ENCODE measurements around the gene IDH1. TPM values are rescaled to one million over a fixed set of nuclear protein-coding genes. Genes with fewer than 3 reads are reported as not detected.
"Not testable (repeated sequence)": the region's sequence is repeated elsewhere in the genome, so short reads cannot be mapped to it uniquely, and the experiment has no call there.

Gene IDH1
- total RNA-seq, 1 donor from 2014 or later = 70.6 TPM

GRCh38 chr2:208256849-208257813 lies 2.3 kb upstream of the IDH1 start:
- not testable (repeated sequence) for DNase-seq

- no peak for DNase-seq
Measured at GRCh38 chr2:208256192-208256782, 1.4 kb upstream of the IDH1 start.

DNA sequence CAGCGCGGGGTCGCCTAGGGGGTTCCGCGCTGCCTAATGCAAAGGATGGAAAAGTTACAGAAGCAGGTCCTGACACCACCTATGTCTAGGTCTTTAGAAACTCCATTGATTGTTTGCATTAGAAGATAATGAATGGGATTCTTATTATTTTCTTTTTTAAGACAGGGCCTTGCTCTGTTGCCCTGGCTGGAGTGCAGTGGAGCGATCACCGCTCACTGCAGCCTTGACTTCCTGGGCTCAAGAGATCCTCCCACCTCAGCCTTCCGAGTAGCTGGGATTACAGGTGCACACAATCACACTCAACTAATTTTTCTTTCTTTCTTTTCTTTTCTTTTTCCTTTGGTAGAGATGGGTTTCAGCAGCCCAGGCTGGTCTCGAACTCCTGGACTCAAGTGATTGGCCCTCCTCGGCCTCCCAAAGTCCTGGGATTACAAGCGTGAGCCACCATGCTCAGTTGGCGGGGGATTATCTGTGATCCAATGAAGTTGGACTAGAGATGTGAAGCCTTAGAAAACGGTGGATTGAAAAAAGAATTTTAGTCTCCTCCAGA lies 761 bp upstream of the IDH1 start:
- DNase-seq = no peak

GRCh38 chr2:208254118-208254870 lies 577 bp downstream of the IDH1 start:
- peak; percentile 62 for DNase-seq

GRCh38 chr2:208253600-208254117 lies 1.2 kb downstream of the IDH1 start:
- no peak for DNase-seq

DNA sequence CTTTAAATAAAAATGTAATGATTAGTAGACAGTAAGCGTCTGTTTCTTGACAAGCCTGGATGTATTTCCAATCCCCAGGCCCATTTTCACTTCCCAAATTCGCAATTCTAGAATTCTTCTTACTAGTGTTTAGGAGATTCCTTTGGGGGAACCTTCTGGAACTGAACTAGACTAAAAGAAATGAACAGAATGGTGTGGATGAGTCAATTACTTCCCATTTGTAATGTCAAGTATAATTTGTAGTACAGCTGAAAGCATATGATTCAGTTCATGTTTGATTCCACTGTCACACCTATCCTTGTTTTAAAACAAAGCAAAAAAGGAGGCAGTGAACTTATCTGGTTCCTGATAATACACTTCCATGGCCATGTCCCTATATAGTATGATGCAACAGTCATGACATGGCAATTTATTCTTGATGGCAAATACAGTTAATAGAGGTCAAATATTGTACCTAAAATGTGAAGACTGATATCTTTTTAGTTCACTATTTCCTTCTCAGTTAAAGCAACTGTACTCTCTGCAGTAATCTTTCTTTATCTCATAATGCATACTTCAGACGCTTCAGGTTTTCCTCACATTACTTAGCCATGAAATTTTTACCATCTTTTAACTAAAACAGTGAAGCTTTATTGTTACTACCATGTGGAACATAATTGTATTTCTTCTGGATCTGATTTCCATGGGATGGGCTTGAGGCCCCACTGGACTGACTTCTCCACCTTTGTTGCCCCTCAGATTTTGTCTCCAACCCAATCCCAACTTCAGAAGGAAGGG lies 2.0 kb downstream of the IDH1 start:
- DNase-seq = no peak

DNA sequence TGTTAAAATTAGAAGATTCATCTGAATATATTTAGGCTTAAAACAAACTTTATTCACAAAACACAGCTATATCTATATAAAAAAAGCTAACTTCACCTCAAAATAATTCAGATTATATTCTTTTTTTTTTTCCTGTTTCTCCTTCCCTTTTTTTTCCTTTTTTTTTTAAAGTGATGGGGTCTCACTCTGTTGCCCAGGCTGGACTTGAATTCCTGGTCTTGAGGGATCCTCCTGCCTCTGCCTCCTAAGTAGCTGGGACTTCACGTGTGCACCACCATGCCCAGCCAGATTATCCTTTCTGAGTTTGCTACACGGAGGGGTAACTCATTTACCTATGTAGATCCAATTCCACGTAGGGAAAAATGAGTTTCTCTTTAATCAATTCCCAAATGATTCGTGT lies 3.8 kb downstream of the IDH1 start:
- no peak for DNase-seq

DNA sequence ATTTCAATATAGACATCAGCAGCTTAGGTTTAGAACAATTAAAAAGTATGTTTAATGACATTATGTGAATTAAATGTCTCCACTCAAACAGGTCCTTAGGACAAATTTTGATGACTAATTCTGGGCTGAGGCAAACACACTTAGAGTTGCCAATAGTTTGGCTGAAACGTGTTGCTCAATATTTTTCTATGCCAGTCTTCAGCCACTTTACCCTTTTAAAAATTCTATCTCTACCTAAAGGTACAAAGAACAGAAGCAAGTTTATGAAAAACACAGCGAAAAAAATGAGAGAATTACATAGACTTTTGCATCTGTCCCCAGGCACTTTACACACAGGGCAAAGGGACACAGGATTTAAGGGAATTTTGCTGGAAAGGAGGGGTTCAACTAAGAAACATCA lies 4.5 kb downstream of the IDH1 start:
- no peak for DNase-seq

GRCh38 chr2:208249296-208249695 lies 5.6 kb downstream of the IDH1 start:
- DNase-seq = no peak

DNA sequence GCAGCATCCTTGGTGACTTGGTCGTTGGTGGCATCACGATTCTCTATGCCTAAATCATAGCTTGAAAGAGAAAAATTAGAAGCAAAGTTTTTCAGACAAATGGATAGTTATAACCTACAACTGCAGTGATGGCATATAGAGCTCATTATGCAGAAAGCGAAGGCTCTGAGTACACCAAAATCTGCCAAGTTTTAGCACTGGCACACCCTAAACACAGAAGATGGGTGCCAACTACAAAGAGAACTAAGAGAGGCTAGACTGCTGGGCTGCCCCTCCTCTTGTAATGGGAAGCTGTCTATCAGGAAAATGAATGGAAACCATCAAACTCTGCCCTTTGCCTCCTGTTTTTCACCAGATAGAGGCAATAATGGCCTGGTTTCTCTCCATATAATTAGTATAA lies 6.3 kb downstream of the IDH1 start:
- no peak for DNase-seq

- no peak for DNase-seq
Measured at GRCh38 chr2:208245746-208246145, 9.1 kb downstream of the IDH1 start.

DNA sequence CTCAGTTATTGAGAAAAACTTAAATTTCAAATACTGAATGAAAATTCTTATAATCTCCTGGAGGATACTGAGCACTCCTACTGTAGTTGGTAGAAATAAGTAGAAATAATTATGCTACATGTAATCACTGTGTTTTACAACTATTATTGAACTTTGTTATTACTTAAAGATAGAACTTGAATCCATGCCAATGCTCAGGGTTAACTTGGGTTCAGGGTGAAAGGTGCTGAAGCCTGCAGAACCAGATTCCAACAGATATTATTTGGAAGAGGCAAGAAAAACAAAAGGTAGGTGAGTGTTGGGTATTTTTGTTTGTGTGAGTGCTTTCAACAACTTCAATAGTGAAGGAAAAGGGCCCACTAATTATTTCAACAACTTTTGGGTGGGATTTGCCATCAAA lies 10.4 kb downstream of the IDH1 start:
- DNase-seq = no peak

- DNase-seq = no peak
Measured at GRCh38 chr2:208240619-208241209, 14.2 kb downstream of the IDH1 start.

DNA sequence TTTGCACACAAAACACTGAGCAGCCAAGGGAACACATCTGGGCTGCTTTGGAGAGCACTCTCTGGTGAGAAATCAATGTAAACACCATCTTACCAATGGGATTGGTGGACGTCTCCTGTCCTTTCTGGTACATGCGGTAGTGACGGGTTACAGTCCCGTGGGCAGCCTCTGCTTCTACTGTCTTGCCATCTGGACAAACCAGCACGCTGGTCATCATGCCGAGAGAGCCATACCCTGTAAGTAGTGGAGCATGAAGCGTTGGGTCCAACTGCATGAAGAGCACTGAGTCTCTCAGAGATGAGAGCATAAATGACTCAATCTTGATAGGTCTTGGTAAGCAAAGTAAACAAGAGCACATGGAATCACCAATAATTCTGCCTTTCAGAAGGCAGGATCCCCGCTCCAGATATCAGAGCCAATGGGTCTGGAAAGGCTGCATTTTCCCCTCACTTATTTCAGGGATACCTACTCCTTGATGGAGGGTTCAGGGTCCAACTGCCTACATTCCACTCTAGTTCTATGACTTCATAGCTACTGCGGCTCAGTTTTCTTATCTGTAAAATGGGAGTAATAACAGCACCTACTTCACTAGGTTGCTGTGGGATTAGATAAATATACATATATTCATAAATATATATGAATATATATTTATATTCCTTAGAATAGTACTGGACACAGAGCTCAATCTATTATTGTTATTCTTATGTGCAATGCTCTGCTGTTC lies 14.9 kb downstream of the IDH1 start:
- no peak for DNase-seq

DNA sequence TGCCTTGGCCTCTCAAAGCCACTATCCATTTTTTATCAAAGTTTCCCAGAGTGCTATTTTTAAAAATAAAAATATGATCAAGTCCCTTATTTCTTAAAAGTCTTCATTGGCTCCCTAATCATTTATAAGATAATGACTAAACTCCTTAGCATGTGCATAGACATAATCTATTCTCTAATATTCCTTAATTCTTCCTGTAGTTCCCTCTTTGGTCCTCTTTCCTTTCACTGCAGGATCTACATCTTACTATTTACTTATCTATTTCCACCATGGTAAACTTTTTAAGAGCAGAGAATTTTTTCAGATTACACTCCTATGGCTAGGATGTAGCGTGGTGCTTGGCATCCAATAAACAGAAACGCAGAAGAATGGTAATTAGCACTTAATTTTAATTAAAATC lies 19.0 kb downstream of the IDH1 start:
- no peak for DNase-seq

GRCh38 chr2:208234786-208235185 lies 20.1 kb downstream of the IDH1 start:
- DNase-seq = no peak

GRCh38 chr2:208228476-208228875 lies 26.4 kb downstream of the IDH1 start:
- no peak for DNase-seq

GRCh38 chr2:208227581-208228232 lies 27.2 kb downstream of the IDH1 start:
- no peak for DNase-seq

DNA sequence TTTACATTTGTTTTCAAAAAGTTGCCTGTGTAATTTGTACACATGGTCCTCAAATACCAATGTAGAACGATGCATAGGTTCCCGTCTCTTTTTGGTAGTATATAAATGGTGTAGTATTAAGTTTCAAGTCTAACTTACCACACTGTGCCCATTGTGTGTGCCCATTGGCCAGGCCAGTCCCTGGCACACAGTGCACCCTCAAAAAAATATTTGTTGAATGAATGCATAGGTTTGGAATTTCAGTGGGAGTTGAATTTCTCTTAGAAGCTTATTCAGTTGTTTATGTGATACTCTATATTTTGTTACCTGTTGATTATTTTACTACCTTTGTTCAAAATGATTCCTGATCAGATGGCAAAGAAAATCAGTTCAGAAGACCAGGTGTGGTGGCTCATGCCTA lies 30.1 kb downstream of the IDH1 start:
- no peak for DNase-seq

DNA sequence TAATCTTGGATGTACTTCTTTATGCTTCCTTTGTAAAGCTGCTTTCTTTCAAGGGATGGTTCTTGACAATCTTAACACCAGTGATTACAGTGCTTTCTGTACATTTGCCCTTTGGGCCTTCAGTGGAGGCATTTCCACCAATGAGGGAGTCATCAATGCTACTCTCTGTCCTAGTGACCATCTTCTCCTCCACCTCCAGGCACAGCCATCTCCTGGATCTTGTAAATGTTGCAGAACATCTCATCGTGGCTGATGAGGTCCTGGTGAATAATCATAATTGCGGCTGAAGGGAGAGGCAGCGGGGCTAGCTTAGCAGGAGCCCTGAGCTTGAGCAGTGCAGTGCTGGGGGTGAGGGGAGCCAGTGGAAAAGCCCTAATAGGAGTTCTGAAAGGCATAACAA lies 32.5 kb downstream of the IDH1 start:
- DNase-seq = no peak

All from skin of body (tissue), 2 donors.